ENCODE data around the gene RNF227. TPM values are rescaled to one million over a fixed set of nuclear protein-coding genes. Genes with fewer than 3 reads are reported as not detected.

The RNF227 gene
- total and polyA plus RNA-seq, 10 of the 15 experiments (the other 5 are each of a cell fraction or from before 2014, with no cell fraction given): 0.49 to 5.0 (median 1.3) TPM

GRCh38 chr17:7888184-7888920 lies 27.7 kb downstream of the RNF227 start, which contains the start of gene CHD3:
Gene CHD3 (plus strand): TSS chr17:7888789. CDS start chr17:7889001, 212 bp downstream.
- peak within 1 kb of the TSS; percentile 76 for H2AFZ ChIP-seq (ENCODE audit: control insufficient read depth, low read depth, low read length)
- peaks cover 7 to 8% of the 10 kb centered on the region in 2 experiments; a peak in 3 of 4 replicates for H3K36me3 ChIP-seq (ENCODE audit: control insufficient read depth in 2 of 2, insufficient read depth in 2 of 2, low read length in 1 of 2)
- peak within 1 kb of the TSS; percentile 84 for H3K4me2 ChIP-seq (ENCODE audit: control insufficient read depth, insufficient read depth)
- FAIRE-seq: no peak
- no peak for ATAC-seq
- ChIA-PET SMC1A (ENCODE audit: uncharacterized antibody, unreplicated experiment) (no interaction called here), POLR2A (no interaction called here), CTCF (interaction anchor here (1.5 kb wide), 2 partner anchors 17 to 25 kb away, joined by 3 read pairs; no protein-coding TSS in a partner anchor), RAD21 (ENCODE audit: unreplicated experiment) (no interaction called here)
- no peaks in the 10 kb centered on the region for H3K27me3 ChIP-seq (replicated peaks in 1 of 2; ENCODE audit: control insufficient read depth in 2 of 2, insufficient read depth in 2 of 2, low read length in 1 of 2)
- peak within 1 kb of the TSS; percentile 88 for H3K4me3 ChIP-seq
- in situ Hi-C loops (cut with MboI): no loop called here
- DNase-seq (ENCODE audit: low read depth, low spot score): no peak
- no peaks in the 10 kb centered on the region for H3K9me3 ChIP-seq (replicated peaks; ENCODE audit: control insufficient read depth, insufficient read depth, low read length)
- no peaks in the 10 kb centered on the region for H4K20me1 ChIP-seq (ENCODE audit: control insufficient read depth, insufficient read depth)
- no TSS peak for BruUV-seq (replicated peaks)
- H3K79me2 ChIP-seq (ENCODE audit: control insufficient read depth, insufficient read depth, low read length): peaks cover 45% of the 10 kb centered on the region
- H3K4me1 ChIP-seq (ENCODE audit: control insufficient read depth, insufficient read depth, low read length): peaks cover 6% of the 10 kb centered on the region
- intact Hi-C loops (cut with micrococcal nuclease; ENCODE audit: unreplicated experiment): no loop called here
- WGBS (ENCODE audit: insufficient coverage, insufficient replicate concordance, low lambda C conversion rate, missing lambda C conversion rate): 60% methylated on average over 18 of the region's 18 CpGs
- H3K27ac ChIP-seq (ENCODE audit: control insufficient read depth, insufficient read depth): peak within 1 kb of the TSS; percentile 74
- peak within 1 kb of the TSS; percentile 52 for H3K9ac ChIP-seq (ENCODE audit: control insufficient read depth, insufficient read depth, low read length)
- TF ChIP-seq, protein P1, sequence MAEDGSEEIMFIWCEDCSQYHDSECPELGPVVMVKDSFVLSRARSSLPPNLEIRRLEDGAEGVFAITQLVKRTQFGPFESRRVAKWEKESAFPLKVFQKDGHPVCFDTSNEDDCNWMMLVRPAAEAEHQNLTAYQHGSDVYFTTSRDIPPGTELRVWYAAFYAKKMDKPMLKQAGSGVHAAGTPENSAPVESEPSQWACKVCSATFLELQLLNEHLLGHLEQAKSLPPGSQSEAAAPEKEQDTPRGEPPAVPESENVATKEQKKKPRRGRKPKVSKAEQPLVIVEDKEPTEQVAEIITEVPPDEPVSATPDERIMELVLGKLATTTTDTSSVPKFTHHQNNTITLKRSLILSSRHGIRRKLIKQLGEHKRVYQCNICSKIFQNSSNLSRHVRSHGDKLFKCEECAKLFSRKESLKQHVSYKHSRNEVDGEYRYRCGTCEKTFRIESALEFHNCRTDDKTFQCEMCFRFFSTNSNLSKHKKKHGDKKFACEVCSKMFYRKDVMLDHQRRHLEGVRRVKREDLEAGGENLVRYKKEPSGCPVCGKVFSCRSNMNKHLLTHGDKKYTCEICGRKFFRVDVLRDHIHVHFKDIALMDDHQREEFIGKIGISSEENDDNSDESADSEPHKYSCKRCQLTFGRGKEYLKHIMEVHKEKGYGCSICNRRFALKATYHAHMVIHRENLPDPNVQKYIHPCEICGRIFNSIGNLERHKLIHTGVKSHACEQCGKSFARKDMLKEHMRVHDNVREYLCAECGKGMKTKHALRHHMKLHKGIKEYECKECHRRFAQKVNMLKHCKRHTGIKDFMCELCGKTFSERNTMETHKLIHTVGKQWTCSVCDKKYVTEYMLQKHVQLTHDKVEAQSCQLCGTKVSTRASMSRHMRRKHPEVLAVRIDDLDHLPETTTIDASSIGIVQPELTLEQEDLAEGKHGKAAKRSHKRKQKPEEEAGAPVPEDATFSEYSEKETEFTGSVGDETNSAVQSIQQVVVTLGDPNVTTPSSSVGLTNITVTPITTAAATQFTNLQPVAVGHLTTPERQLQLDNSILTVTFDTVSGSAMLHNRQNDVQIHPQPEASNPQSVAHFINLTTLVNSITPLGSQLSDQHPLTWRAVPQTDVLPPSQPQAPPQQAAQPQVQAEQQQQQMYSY (CRISPR knock-in tag; IDR thresholded peaks at IDR 0.05): no peak
- TF ChIP-seq ZNF687 (IDR thresholded peaks at IDR 0.05) (no peak), SUPT20H (IDR thresholded peaks at IDR 0.05; ENCODE audit: borderline replicate concordance, control insufficient read depth, low read depth, low read length) (no peak), RAD51 (IDR thresholded peaks at IDR 0.05) (no peak), MLLT1 (IDR thresholded peaks at IDR 0.05) (0 out of 2 replicates have a peak, but pooled peaks have one; percentile 16), TCF12 (IDR thresholded peaks at IDR 0.05; ENCODE audit: low read depth, low read length) (no peak), PBX3 (IDR thresholded peaks at IDR 0.05; ENCODE audit: insufficient replicate concordance, low read depth, low read length) (no peak), DPF2 (IDR thresholded peaks at IDR 0.05) (no peak), HCFC1 (IDR thresholded peaks at IDR 0.05; ENCODE audit: low read length) (peak; percentile 9; the same call in 1 of the 2 replicates), RELA (IDR thresholded peaks at IDR 0.05; ENCODE audit: borderline replicate concordance, partially characterized antibody) (no peak)

Measured in GM12878 (cell line).